ENCODE data around the gene HBA1. TPM values are rescaled to one million over a fixed set of nuclear protein-coding genes. Genes with fewer than 3 reads are reported as not detected.

HBA1 gene
- total and polyA plus RNA-seq, 2 of the 8 experiments (the other 6 are each of a cell fraction or from before 2014, with no cell fraction given) = 2.3 TPM

GRCh38 chr16:159136-159849 lies 17.2 kb upstream of the HBA1 start (continued):
- TF ChIP-seq, protein P1, sequence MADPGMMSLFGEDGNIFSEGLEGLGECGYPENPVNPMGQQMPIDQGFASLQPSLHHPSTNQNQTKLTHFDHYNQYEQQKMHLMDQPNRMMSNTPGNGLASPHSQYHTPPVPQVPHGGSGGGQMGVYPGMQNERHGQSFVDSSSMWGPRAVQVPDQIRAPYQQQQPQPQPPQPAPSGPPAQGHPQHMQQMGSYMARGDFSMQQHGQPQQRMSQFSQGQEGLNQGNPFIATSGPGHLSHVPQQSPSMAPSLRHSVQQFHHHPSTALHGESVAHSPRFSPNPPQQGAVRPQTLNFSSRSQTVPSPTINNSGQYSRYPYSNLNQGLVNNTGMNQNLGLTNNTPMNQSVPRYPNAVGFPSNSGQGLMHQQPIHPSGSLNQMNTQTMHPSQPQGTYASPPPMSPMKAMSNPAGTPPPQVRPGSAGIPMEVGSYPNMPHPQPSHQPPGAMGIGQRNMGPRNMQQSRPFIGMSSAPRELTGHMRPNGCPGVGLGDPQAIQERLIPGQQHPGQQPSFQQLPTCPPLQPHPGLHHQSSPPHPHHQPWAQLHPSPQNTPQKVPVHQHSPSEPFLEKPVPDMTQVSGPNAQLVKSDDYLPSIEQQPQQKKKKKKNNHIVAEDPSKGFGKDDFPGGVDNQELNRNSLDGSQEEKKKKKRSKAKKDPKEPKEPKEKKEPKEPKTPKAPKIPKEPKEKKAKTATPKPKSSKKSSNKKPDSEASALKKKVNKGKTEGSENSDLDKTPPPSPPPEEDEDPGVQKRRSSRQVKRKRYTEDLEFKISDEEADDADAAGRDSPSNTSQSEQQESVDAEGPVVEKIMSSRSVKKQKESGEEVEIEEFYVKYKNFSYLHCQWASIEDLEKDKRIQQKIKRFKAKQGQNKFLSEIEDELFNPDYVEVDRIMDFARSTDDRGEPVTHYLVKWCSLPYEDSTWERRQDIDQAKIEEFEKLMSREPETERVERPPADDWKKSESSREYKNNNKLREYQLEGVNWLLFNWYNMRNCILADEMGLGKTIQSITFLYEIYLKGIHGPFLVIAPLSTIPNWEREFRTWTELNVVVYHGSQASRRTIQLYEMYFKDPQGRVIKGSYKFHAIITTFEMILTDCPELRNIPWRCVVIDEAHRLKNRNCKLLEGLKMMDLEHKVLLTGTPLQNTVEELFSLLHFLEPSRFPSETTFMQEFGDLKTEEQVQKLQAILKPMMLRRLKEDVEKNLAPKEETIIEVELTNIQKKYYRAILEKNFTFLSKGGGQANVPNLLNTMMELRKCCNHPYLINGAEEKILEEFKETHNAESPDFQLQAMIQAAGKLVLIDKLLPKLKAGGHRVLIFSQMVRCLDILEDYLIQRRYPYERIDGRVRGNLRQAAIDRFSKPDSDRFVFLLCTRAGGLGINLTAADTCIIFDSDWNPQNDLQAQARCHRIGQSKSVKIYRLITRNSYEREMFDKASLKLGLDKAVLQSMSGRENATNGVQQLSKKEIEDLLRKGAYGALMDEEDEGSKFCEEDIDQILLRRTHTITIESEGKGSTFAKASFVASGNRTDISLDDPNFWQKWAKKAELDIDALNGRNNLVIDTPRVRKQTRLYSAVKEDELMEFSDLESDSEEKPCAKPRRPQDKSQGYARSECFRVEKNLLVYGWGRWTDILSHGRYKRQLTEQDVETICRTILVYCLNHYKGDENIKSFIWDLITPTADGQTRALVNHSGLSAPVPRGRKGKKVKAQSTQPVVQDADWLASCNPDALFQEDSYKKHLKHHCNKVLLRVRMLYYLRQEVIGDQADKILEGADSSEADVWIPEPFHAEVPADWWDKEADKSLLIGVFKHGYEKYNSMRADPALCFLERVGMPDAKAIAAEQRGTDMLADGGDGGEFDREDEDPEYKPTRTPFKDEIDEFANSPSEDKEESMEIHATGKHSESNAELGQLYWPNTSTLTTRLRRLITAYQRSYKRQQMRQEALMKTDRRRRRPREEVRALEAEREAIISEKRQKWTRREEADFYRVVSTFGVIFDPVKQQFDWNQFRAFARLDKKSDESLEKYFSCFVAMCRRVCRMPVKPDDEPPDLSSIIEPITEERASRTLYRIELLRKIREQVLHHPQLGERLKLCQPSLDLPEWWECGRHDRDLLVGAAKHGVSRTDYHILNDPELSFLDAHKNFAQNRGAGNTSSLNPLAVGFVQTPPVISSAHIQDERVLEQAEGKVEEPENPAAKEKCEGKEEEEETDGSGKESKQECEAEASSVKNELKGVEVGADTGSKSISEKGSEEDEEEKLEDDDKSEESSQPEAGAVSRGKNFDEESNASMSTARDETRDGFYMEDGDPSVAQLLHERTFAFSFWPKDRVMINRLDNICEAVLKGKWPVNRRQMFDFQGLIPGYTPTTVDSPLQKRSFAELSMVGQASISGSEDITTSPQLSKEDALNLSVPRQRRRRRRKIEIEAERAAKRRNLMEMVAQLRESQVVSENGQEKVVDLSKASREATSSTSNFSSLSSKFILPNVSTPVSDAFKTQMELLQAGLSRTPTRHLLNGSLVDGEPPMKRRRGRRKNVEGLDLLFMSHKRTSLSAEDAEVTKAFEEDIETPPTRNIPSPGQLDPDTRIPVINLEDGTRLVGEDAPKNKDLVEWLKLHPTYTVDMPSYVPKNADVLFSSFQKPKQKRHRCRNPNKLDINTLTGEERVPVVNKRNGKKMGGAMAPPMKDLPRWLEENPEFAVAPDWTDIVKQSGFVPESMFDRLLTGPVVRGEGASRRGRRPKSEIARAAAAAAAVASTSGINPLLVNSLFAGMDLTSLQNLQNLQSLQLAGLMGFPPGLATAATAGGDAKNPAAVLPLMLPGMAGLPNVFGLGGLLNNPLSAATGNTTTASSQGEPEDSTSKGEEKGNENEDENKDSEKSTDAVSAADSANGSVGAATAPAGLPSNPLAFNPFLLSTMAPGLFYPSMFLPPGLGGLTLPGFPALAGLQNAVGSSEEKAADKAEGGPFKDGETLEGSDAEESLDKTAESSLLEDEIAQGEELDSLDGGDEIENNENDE (IDR thresholded peaks at IDR 0.05; ENCODE audit: insufficient replicate concordance, low read length) = no peak
- TF ChIP-seq POU5F1 (IDR thresholded peaks at IDR 0.05; ENCODE audit: low read depth, low read length) = no peak
